Measurements from ENCODE around the gene MAPK8IP2.

The MAPK8IP2 gene

DNA sequence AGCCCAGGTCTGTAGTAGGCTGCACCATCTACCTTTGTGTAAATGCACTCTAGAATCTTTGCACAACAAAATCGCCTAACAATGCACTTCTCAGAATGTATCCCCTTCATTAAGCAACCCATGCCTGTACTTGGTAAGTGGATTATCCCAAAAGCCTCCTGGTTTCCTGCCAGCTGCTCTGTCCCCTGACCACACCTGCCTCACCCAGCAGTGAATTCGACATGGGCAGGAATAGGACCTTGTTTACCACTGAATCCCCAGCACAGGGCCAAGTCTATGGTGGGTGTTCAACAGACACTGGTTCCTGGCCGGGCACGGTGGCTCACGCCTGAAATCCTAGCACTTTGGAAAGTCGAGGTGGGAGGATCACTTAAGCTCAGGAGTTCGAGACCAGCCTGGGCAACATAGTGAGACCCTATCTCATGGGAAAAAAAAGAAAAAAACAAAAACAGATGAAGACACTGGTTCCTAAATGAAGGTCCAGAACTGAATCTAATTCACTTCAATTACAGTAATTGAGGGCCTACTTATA lies 32.8 kb upstream of the MAPK8IP2 start:
- Histone ChIP-seq H3K9me3 (ENCODE audit: control insufficient read depth, low read length) (no peaks in the 10 kb centered on the region), H3K27me3 (replicated peaks; ENCODE audit: control insufficient read depth, insufficient read depth, low read length, poor library complexity, severe bottlenecking) (no peaks in the 10 kb centered on the region), H3K4me1 (ENCODE audit: control insufficient read depth, insufficient read depth, low read length, poor library complexity, severe bottlenecking) (peaks cover 8% of the 10 kb centered on the region), H3K36me3 (ENCODE audit: control insufficient read depth, insufficient read depth, low read length) (peaks cover 25% of the 10 kb centered on the region), H3K27ac (ENCODE audit: insufficient read depth, low read length, poor library complexity, severe bottlenecking) (no peak overlapping the region), H3K4me3 (ENCODE audit: insufficient read depth, low read depth, low read length, poor library complexity, severe bottlenecking) (no peak overlapping the region)
- no peak for DNase-seq

DNA sequence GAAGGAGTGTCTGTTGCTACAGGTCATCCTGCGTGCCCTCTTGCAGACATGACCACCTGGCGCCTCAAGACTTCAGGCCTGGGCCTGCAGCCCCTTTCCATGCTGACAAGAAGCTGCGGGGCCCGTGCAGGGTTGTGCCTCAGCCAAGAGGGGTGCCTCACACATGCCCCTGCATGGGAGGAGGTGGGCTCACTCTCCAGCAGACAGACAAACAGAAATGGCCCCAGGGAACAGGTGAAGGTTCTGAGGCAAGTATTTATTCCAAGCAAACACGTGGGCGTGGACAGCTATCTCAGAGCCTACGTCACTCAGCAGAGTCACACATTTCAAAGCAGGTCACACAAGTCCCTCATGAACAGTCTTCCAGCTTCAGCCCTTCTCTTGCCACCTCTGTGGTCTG lies 32.0 kb upstream of the MAPK8IP2 start:
- Histone ChIP-seq H3K36me3 (ENCODE audit: control insufficient read depth, insufficient read depth, low read length) (peaks cover 28% of the 10 kb centered on the region), H3K27ac (ENCODE audit: insufficient read depth, low read length, poor library complexity, severe bottlenecking) (no peak overlapping the region), H3K4me1 (ENCODE audit: control insufficient read depth, insufficient read depth, low read length, poor library complexity, severe bottlenecking) (peaks cover 3% of the 10 kb centered on the region), H3K4me3 (ENCODE audit: insufficient read depth, low read depth, low read length, poor library complexity, severe bottlenecking) (no peak overlapping the region), H3K27me3 (replicated peaks; ENCODE audit: control insufficient read depth, insufficient read depth, low read length, poor library complexity, severe bottlenecking) (no peaks in the 10 kb centered on the region), H3K9me3 (ENCODE audit: control insufficient read depth, low read length) (no peaks in the 10 kb centered on the region)
- no peak for DNase-seq

DNA sequence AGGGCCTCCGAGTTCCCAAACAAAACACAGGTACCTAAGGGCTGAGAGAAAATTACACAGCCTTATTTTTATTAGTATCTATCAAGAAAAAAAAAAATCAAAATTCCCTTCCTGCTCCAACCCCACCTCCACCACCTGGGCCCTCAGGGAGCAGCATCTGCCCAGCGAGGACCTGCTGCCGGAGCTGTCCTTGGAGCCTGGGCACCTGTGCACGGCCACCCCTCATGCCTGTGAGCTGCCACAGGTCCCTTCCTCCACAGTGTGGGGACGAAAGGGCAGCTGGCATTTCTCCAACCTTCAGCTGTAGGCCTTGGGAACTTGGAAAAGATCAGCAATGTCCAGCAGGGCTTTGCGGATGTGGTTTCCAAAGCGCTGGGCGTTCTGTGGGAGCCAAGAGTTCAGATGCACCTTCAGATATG lies 31.5 kb upstream of the MAPK8IP2 start:
- DNase-seq: no peak
- Histone ChIP-seq H3K27ac (ENCODE audit: insufficient read depth, low read length, poor library complexity, severe bottlenecking) (no peak overlapping the region), H3K27me3 (replicated peaks; ENCODE audit: control insufficient read depth, insufficient read depth, low read length, poor library complexity, severe bottlenecking) (no peaks in the 10 kb centered on the region), H3K36me3 (ENCODE audit: control insufficient read depth, insufficient read depth, low read length) (peaks cover 28% of the 10 kb centered on the region), H3K4me1 (ENCODE audit: control insufficient read depth, insufficient read depth, low read length, poor library complexity, severe bottlenecking) (no peaks in the 10 kb centered on the region), H3K4me3 (ENCODE audit: insufficient read depth, low read depth, low read length, poor library complexity, severe bottlenecking) (no peak overlapping the region), H3K9me3 (ENCODE audit: control insufficient read depth, low read length) (no peaks in the 10 kb centered on the region)

GRCh38 chr22:50569896-50570535 lies 30.6 kb upstream of the MAPK8IP2 start:
- Histone ChIP-seq H3K4me3 (ENCODE audit: insufficient read depth, low read depth, low read length, poor library complexity, severe bottlenecking) (no peak overlapping the region), H3K36me3 (ENCODE audit: control insufficient read depth, insufficient read depth, low read length) (peaks cover 28% of the 10 kb centered on the region), H3K27me3 (replicated peaks; ENCODE audit: control insufficient read depth, insufficient read depth, low read length, poor library complexity, severe bottlenecking) (no peaks in the 10 kb centered on the region), H3K27ac (ENCODE audit: insufficient read depth, low read length, poor library complexity, severe bottlenecking) (no peak overlapping the region), H3K9me3 (ENCODE audit: control insufficient read depth, low read length) (no peaks in the 10 kb centered on the region), H3K4me1 (ENCODE audit: control insufficient read depth, insufficient read depth, low read length, poor library complexity, severe bottlenecking) (no peaks in the 10 kb centered on the region)
- no peak for DNase-seq

DNA sequence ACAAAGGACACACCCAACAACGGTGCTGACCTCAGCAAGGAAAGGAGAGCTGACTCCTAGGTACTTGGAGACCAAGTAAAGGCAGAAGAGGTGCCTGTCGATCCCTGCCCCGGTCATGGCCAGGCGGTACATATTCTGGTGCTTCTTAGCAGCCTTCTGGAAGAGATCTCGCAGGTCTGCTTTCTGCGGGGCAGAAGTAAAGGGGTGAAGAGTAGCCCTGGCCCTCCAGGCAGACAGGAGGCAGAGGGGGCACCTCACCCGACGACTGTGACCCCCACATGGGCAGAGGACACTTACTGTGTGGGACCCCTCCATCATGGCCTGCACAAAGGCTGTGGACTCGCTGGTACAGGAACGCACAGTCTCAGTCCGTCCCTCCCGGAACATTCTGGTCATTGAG lies 29.7 kb upstream of the MAPK8IP2 start:
- Histone ChIP-seq H3K27ac (ENCODE audit: insufficient read depth, low read length, poor library complexity, severe bottlenecking) (no peak overlapping the region), H3K27me3 (replicated peaks; ENCODE audit: control insufficient read depth, insufficient read depth, low read length, poor library complexity, severe bottlenecking) (no peaks in the 10 kb centered on the region), H3K4me3 (ENCODE audit: insufficient read depth, low read depth, low read length, poor library complexity, severe bottlenecking) (no peak overlapping the region), H3K4me1 (ENCODE audit: control insufficient read depth, insufficient read depth, low read length, poor library complexity, severe bottlenecking) (no peaks in the 10 kb centered on the region), H3K36me3 (ENCODE audit: control insufficient read depth, insufficient read depth, low read length) (peaks cover 28% of the 10 kb centered on the region), H3K9me3 (ENCODE audit: control insufficient read depth, low read length) (no peaks in the 10 kb centered on the region)
- DNase-seq: no peak

DNA sequence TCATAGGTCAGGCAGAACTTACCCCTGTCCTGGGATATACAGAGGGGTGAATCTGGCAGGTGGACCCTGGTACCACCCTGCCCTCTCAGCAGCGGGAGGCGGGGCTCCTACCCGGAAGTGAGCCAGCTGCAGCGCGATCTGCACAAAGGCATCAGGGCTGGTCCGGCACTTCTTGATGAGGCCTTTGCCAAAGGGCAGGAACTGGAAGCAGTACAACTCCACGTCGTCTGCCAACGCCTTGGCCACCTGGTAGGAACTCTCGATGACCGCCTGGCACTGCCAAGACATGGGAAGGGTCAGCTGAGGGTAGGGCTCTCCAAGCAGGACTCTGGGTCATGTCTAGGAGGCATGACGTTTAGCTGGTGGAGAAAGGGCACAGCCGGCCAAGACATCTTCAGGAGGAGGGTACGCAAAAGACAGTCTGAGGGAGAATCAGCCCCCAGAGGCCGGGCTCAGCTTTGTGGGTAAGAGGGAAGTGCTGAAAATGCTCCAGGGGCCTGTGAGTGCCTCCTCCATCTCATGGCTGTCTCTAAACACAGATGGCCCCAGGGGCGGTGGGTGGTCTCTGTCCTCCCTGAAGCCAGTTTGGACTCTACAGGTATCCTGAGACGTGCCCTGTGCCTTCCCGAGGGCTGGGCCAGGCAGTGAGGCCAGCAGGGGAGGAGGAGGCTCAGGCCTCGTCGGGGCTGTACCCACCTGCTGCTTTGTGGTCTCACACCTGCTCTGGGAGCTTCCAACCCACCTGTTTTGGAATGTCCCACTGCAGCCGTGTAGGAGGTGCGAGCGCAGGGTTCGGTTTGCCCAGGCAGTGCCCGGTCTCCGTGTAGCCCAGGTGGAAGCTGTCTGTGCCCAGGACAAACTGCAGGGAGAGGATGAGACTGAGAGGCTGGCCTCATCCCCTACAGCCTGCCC lies 29.1 kb upstream of the MAPK8IP2 start:
- Histone ChIP-seq H3K36me3 (ENCODE audit: control insufficient read depth, insufficient read depth, low read length) (peaks cover 28% of the 10 kb centered on the region), H3K4me3 (ENCODE audit: insufficient read depth, low read depth, low read length, poor library complexity, severe bottlenecking) (no peak overlapping the region), H3K4me1 (ENCODE audit: control insufficient read depth, insufficient read depth, low read length, poor library complexity, severe bottlenecking) (no peaks in the 10 kb centered on the region), H3K27ac (ENCODE audit: insufficient read depth, low read length, poor library complexity, severe bottlenecking) (no peak overlapping the region), H3K27me3 (replicated peaks; ENCODE audit: control insufficient read depth, insufficient read depth, low read length, poor library complexity, severe bottlenecking) (no peaks in the 10 kb centered on the region), H3K9me3 (ENCODE audit: control insufficient read depth, low read length) (no peaks in the 10 kb centered on the region)
- no peak for DNase-seq

DNA sequence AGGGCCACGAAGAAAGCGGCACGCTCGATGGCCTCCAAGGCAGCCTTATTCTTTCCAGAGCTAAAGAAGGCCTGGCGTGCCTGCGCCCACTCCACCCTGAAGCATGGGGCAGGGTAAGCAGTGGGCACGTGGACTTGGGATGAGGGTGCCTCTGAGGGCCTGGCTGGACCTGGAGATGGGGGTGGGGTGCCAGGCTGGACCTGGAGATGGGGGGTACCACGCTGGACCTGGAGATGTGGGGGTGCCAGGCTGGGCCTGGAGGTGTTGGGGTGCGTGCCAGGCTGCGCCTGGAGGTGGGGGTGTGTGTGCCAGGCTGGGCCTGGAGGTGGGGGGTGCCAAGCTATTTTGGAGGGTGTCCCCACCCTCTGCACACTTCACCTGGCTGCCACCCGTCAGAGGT lies 27.6 kb upstream of the MAPK8IP2 start:
- peaks cover 28% of the 10 kb centered on the region for H3K36me3 ChIP-seq (ENCODE audit: control insufficient read depth, insufficient read depth, low read length)

GRCh38 chr22:50573491-50574382 lies 26.9 kb upstream of the MAPK8IP2 start:
- Histone ChIP-seq H3K4me1 (ENCODE audit: control insufficient read depth, insufficient read depth, low read length, poor library complexity, severe bottlenecking) (peaks cover 4% of the 10 kb centered on the region), H3K27me3 (replicated peaks; ENCODE audit: control insufficient read depth, insufficient read depth, low read length, poor library complexity, severe bottlenecking) (no peaks in the 10 kb centered on the region), H3K36me3 (ENCODE audit: control insufficient read depth, insufficient read depth, low read length) (peaks cover 29% of the 10 kb centered on the region), H3K4me3 (ENCODE audit: insufficient read depth, low read depth, low read length, poor library complexity, severe bottlenecking) (no peak overlapping the region), H3K9me3 (ENCODE audit: control insufficient read depth, low read length) (no peaks in the 10 kb centered on the region), H3K27ac (ENCODE audit: insufficient read depth, low read length, poor library complexity, severe bottlenecking) (no peak overlapping the region)
- DNase-seq: no peak

More for the DNA sequence above, 27.6 kb upstream of the MAPK8IP2 start:
- no peak for DNase-seq
- H3K9me3 ChIP-seq (ENCODE audit: control insufficient read depth, low read length): no peaks in the 10 kb centered on the region
- H3K4me1 ChIP-seq (ENCODE audit: control insufficient read depth, insufficient read depth, low read length, poor library complexity, severe bottlenecking): peaks cover 4% of the 10 kb centered on the region
- H3K27ac ChIP-seq (ENCODE audit: insufficient read depth, low read length, poor library complexity, severe bottlenecking): no peak overlapping the region
- H3K4me3 ChIP-seq (ENCODE audit: insufficient read depth, low read depth, low read length, poor library complexity, severe bottlenecking): no peak overlapping the region
- no peaks in the 10 kb centered on the region for H3K27me3 ChIP-seq (replicated peaks; ENCODE audit: control insufficient read depth, insufficient read depth, low read length, poor library complexity, severe bottlenecking)

- no peak overlapping the region for H3K27ac ChIP-seq (ENCODE audit: insufficient read depth, low read length, poor library complexity, severe bottlenecking)
- H3K36me3 ChIP-seq (ENCODE audit: control insufficient read depth, insufficient read depth, low read length): peaks cover 30% of the 10 kb centered on the region
- H3K9me3 ChIP-seq (ENCODE audit: control insufficient read depth, low read length): no peaks in the 10 kb centered on the region
- no peak overlapping the region for H3K4me3 ChIP-seq (ENCODE audit: insufficient read depth, low read depth, low read length, poor library complexity, severe bottlenecking)
- H3K4me1 ChIP-seq (ENCODE audit: control insufficient read depth, insufficient read depth, low read length, poor library complexity, severe bottlenecking): peaks cover 4% of the 10 kb centered on the region
- DNase-seq: no peak
- no peaks in the 10 kb centered on the region for H3K27me3 ChIP-seq (replicated peaks; ENCODE audit: control insufficient read depth, insufficient read depth, low read length, poor library complexity, severe bottlenecking)
Observed at GRCh38 chr22:50574383-50574755, 26.2 kb upstream of the MAPK8IP2 start.
